ENCODE measurements around the gene RUFY1. TPM values are rescaled to one million over a fixed set of nuclear protein-coding genes. Genes with fewer than 3 reads are reported as not detected.

The RUFY1 gene
- total RNA-seq, 1 donor from 2014 or later: 51.6 TPM

- no peak for DNase-seq (ENCODE audit: extremely low spot score, unreplicated experiment)
- no peak for TF ChIP-seq CTCF (conservative IDR thresholded peaks at IDR 0.05)
- H3K4me3 Mint-ChIP-seq: no peak overlapping the region
- no peaks in the 10 kb centered on the region for H3K9me3 Mint-ChIP-seq
- no peak overlapping the region for H3K27ac Mint-ChIP-seq
- H3K4me1 Mint-ChIP-seq (ENCODE audit: unreplicated experiment): peaks cover 13% of the 10 kb centered on the region
- peaks cover 8% of the 10 kb centered on the region for H3K36me3 Mint-ChIP-seq
- H3K27me3 Mint-ChIP-seq: no peaks in the 10 kb centered on the region
These were observed 54.9 kb downstream of the RUFY1 start for GRCh38 chr5:179605026-179605833.

GRCh38 chr5:179606071-179606909, 55.9 kb downstream of the RUFY1 start:
- no peaks in the 10 kb centered on the region for H3K9me3 Mint-ChIP-seq
- H3K27me3 Mint-ChIP-seq: no peaks in the 10 kb centered on the region
- no peak for TF ChIP-seq CTCF (conservative IDR thresholded peaks at IDR 0.05)
- peak overlapping the region; percentile 32 for H3K27ac Mint-ChIP-seq
- DNase-seq (ENCODE audit: extremely low spot score, unreplicated experiment): no peak
- peaks cover 20% of the 10 kb centered on the region for H3K4me1 Mint-ChIP-seq (ENCODE audit: unreplicated experiment)
- no peak overlapping the region for H3K4me3 Mint-ChIP-seq
- peaks cover 16% of the 10 kb centered on the region for H3K36me3 Mint-ChIP-seq

GRCh38 chr5:179606910-179607159, 56.5 kb downstream of the RUFY1 start:
- Mint-ChIP-seq H3K36me3 (peaks cover 20% of the 10 kb centered on the region), H3K9me3 (no peaks in the 10 kb centered on the region), H3K4me1 (ENCODE audit: unreplicated experiment) (peaks cover 24% of the 10 kb centered on the region), H3K27ac (peak overlapping the region; percentile 32), H3K4me3 (no peak overlapping the region), H3K27me3 (no peaks in the 10 kb centered on the region)
- no peak for TF ChIP-seq CTCF (conservative IDR thresholded peaks at IDR 0.05)
- DNase-seq (ENCODE audit: extremely low spot score, unreplicated experiment): no peak

GRCh38 chr5:179607160-179607931, 57.0 kb downstream of the RUFY1 start:
- no peak overlapping the region for H3K4me3 Mint-ChIP-seq
- no peaks in the 10 kb centered on the region for H3K9me3 Mint-ChIP-seq

More at GRCh38 chr5:179607160-179607931, 57.0 kb downstream of the RUFY1 start:
- no peaks in the 10 kb centered on the region for H3K27me3 Mint-ChIP-seq
- peaks cover 26% of the 10 kb centered on the region for H3K4me1 Mint-ChIP-seq (ENCODE audit: unreplicated experiment)
- H3K36me3 Mint-ChIP-seq: peaks cover 22% of the 10 kb centered on the region
- H3K27ac Mint-ChIP-seq: peak overlapping the region; percentile 71
- DNase-seq (ENCODE audit: extremely low spot score, unreplicated experiment): no peak
- no peak for TF ChIP-seq CTCF (conservative IDR thresholded peaks at IDR 0.05)
